ENCODE results near the gene OMD.

OMD gene

DNA sequence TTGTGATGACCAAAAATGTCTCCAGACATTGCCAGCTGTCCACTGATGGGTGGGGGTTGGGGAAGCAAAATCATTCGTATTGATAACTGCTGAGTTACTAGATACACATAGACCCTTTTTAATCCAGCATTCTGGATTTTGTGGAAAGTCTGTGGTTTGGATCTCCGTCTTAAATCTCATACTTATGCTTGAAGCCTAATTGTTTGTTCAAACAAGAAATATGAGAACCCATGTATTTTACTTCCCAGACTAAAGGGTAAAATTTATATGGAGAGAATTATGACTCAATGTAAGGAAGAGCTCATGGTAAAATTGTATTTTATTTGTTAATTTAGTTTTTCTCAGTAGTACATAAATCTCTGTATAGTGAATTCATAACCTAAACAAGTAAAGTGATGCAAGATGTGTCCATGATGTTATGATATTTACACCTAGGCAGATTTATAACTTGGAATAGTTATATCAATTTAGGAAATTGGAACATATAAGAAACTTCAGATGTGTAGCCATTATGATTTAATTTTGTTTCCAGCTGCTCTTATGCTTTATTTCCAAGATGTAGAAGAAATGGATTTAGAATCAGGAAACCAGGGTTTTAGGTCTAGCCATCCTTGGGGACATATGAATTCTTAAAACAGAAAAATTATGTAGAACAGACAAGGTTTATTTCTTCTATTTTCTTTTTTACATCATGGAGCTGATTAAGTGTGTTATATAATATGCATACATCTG is 15.4 kb downstream of the OMD start:
- Histone ChIP-seq H3K27ac (ENCODE audit: low read length) (no peak overlapping the region), H3K4me3 (ENCODE audit: low read length) (no peak overlapping the region), H3K9ac (ENCODE audit: low read depth, low read length) (no peak overlapping the region), H3K27me3 (ENCODE audit: insufficient read depth, low read length) (no peaks in the 10 kb centered on the region), H3K36me3 (ENCODE audit: insufficient read depth, low read depth, low read length) (no peaks in the 10 kb centered on the region), H3K9me3 (ENCODE audit: insufficient read depth, low read depth, low read length) (no peaks in the 10 kb centered on the region), H3K4me1 (ENCODE audit: insufficient read depth, low read length) (no peaks in the 10 kb centered on the region)

DNA sequence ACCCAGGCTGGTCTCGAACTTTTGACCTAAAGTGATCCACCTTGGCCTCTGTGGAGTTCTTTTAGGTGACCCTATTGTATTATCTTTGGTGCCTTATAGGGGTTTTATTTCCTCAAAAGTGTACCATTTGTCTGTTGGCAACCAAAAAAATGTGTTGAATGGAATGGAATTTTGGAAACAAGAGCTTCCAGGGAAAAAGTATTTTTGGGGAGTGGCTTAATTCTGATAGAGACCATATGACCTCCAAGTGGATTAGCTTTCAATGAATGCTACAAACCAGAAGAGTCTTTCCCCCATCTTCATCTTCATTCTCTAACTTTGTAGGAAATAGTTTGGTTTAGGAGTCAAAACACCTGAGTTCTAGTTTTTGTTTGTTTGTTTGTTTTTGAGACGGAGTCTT is 16.5 kb downstream of the OMD start:
- no peak overlapping the region for H3K4me3 ChIP-seq (ENCODE audit: low read length)
- no peaks in the 10 kb centered on the region for H3K4me1 ChIP-seq (ENCODE audit: insufficient read depth, low read length)
- H3K27ac ChIP-seq (ENCODE audit: low read length): no peak overlapping the region
- H3K9ac ChIP-seq (ENCODE audit: low read depth, low read length): no peak overlapping the region
- H3K27me3 ChIP-seq (ENCODE audit: insufficient read depth, low read length): no peaks in the 10 kb centered on the region
- H3K9me3 ChIP-seq (ENCODE audit: insufficient read depth, low read depth, low read length): no peaks in the 10 kb centered on the region
- no peaks in the 10 kb centered on the region for H3K36me3 ChIP-seq (ENCODE audit: insufficient read depth, low read depth, low read length)

DNA sequence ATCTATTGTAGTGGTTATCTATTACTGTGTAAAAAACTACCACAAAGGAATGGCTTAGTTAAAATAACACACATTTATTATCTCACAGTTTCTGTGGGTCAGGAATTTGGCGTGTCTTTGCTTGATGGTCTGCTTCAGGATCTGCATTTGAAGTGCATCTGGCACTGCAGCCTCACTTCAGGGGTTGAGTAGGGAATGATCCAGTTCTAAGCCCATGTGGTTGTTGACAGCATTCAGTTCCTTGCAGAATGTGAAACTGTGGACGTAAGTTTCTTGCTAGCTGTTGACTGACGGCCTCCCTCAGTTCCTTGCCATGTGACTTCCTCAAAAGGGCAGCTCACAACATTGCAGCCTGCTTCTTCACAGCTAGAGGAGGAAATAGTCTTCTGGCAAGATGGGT is 17.8 kb downstream of the OMD start:
- Histone ChIP-seq H3K4me3 (ENCODE audit: low read length) (no peak overlapping the region), H3K27me3 (ENCODE audit: insufficient read depth, low read length) (no peaks in the 10 kb centered on the region), H3K9me3 (ENCODE audit: insufficient read depth, low read depth, low read length) (no peaks in the 10 kb centered on the region), H3K27ac (ENCODE audit: low read length) (no peak overlapping the region), H3K9ac (ENCODE audit: low read depth, low read length) (no peak overlapping the region), H3K36me3 (ENCODE audit: insufficient read depth, low read depth, low read length) (no peaks in the 10 kb centered on the region), H3K4me1 (ENCODE audit: insufficient read depth, low read length) (no peaks in the 10 kb centered on the region)

DNA sequence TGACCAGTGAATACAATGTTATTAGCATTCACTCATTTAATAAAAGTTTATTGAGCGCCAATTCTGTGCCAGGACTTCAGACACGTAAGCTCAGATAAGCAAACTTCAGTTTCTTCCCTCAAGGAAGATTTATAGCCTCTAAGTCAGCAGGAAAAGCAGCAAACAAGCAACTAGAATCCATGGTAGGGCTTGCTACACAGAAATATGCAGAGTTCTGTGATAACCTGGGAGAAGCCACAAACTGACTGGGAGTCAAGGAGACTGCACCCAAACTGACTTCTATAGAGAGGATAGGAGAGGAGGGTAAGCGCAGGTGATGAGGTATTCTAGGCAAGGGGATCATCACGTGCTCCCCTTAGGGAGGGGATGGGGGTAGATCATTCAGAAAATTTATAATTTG is 18.5 kb downstream of the OMD start:
- H3K4me1 ChIP-seq (ENCODE audit: insufficient read depth, low read length): no peaks in the 10 kb centered on the region
- no peaks in the 10 kb centered on the region for H3K27me3 ChIP-seq (ENCODE audit: insufficient read depth, low read length)
- no peaks in the 10 kb centered on the region for H3K36me3 ChIP-seq (ENCODE audit: insufficient read depth, low read depth, low read length)
- H3K27ac ChIP-seq (ENCODE audit: low read length): no peak overlapping the region
- H3K9ac ChIP-seq (ENCODE audit: low read depth, low read length): no peak overlapping the region
- no peaks in the 10 kb centered on the region for H3K9me3 ChIP-seq (ENCODE audit: insufficient read depth, low read depth, low read length)
- H3K4me3 ChIP-seq (ENCODE audit: low read length): no peak overlapping the region

DNA sequence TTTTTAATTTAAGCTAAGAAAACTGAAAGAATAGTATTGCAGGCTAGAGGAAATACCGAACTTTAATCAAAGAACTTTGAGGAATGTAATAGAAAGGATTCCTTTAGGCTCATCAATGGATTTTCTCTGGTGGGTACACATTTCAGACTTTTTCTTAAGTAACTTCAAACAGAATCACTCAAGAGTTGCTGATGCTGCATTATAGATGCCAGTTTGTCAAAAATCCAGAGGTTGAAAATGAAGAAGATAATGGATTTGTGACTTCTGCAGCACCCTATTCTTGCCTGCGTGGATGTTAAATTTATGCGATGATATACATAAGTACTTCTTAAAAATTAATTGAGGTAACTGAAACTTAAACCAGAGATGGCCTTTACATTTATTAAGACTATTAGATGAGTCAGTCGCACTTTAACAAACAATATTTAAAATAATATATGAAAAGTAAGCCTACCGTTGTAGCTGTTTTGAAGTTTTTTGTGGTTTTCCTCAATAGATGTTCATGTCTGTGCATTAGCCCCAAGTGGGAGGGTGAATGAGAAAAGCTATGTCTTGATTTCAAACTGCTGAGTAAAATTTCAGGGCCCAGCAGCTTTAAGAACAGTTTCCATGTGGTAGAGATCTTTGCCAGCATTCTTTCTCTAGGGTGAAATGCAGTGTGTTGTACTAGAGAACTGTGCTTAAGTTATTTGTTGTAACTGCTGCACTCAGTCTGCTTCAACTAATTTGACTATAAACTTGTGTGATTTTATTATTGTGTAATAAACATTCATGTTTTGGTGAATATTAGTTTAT is 20.0 kb downstream of the OMD start, which contains the start of gene OGN:
Gene OGN (minus strand): TSS at position 537 of the 795 bp plus-strand sequence. CDS start 1,171 bp downstream, outside the sequence.
- no peak within 1 kb of the TSS for H3K4me3 ChIP-seq (ENCODE audit: low read length)
- no peaks in the 10 kb centered on the region for H3K27me3 ChIP-seq (ENCODE audit: insufficient read depth, low read length)
- no peak within 1 kb of the TSS for H3K9ac ChIP-seq (ENCODE audit: low read depth, low read length)
- no peaks in the 10 kb centered on the region for H3K9me3 ChIP-seq (ENCODE audit: insufficient read depth, low read depth, low read length)
- H3K4me1 ChIP-seq (ENCODE audit: insufficient read depth, low read length): no peaks in the 10 kb centered on the region
- H3K36me3 ChIP-seq (ENCODE audit: insufficient read depth, low read depth, low read length): no peaks in the 10 kb centered on the region
- H3K27ac ChIP-seq (ENCODE audit: low read length): no peak within 1 kb of the TSS

DNA sequence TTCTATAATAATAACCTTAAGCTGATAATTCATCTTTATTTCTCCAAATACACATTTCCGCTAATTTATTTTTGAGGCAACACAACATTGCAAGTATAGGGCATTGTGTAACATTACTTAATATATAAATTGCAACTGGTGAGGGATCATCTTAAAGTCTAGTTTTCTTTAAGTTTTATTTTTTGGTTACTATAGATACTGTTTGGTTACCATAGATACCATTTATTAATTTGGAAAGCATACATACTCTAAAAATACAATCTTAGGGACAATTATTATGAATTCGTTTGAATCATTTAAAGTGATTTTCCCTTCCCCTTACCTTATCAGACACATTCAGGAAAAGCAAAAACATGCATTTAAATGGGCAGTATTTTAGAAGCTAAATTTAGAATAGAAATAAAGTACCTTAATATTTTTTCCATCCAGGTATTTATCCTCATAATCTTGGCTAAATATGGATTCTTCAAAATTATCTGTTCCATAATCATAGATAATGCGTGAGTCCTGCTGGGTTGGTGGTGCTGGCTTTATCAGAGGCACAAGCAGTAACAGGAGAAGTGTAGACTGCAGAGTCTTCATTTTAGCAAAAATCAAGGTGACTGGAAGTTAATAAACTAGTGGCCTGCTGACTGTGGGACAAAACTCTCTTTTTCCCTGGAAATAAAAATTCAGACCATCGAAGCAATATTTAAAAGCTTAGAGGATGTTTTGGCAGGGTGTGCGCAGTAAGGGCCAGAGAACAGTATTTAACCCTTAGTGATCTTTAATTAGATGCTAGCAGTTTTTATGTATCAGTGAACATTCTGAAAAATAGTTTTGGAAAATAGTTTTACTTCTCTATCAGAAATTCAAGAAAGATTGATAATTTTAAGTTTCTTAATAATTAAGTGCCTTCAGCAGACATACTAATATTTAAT is 21.2 kb downstream of the OMD start:
- no peaks in the 10 kb centered on the region for H3K4me1 ChIP-seq (ENCODE audit: insufficient read depth, low read length)
- H3K36me3 ChIP-seq (ENCODE audit: insufficient read depth, low read depth, low read length): no peaks in the 10 kb centered on the region
- no peaks in the 10 kb centered on the region for H3K9me3 ChIP-seq (ENCODE audit: insufficient read depth, low read depth, low read length)
- no peak overlapping the region for H3K27ac ChIP-seq (ENCODE audit: low read length)
- H3K4me3 ChIP-seq (ENCODE audit: low read length): no peak overlapping the region
- no peaks in the 10 kb centered on the region for H3K27me3 ChIP-seq (ENCODE audit: insufficient read depth, low read length)
- H3K9ac ChIP-seq (ENCODE audit: low read depth, low read length): no peak overlapping the region

DNA sequence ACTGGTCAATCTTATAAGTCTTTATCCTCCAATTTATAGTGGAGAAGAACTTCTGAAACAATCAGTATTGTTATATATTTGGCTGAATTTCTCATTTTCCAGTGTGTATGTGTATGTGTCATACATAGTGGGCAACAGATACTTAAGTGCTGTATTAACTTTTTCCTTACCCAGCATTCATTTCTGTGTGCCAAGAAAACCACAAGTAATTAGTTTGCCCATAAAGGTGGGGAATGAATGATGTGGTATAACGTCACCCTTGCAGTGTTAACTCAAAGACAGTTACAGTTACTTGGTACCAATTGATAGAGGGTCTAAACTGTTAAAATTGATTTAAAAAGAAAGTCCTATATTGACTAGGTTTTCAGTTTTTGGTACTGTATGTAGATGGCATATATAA is 21.9 kb downstream of the OMD start:
- Histone ChIP-seq H3K9ac (ENCODE audit: low read depth, low read length) (no peak overlapping the region), H3K27me3 (ENCODE audit: insufficient read depth, low read length) (no peaks in the 10 kb centered on the region), H3K36me3 (ENCODE audit: insufficient read depth, low read depth, low read length) (no peaks in the 10 kb centered on the region), H3K9me3 (ENCODE audit: insufficient read depth, low read depth, low read length) (no peaks in the 10 kb centered on the region), H3K27ac (ENCODE audit: low read length) (no peak overlapping the region), H3K4me1 (ENCODE audit: insufficient read depth, low read length) (no peaks in the 10 kb centered on the region), H3K4me3 (ENCODE audit: low read length) (no peak overlapping the region)

DNA sequence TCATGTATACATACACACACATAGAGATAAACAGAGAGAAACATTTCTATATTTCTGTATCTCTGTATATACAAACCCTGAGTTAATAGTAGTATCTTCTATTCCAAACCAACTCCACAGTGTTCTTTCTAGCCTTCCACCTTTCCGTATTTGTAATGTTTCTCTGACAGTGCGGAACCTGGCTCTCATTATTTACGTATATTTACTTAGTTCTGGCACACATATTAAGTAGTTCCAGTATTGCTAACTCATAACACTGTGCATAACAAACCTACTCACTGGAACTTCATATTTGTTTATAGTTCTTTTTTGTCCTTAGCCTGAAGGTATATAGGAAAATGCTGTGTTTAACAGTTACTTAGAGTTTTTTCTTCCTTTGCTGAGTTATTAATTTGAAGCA is 26.4 kb downstream of the OMD start:
- Histone ChIP-seq H3K4me3 (ENCODE audit: low read length) (no peak overlapping the region), H3K27ac (ENCODE audit: low read length) (no peak overlapping the region), H3K36me3 (ENCODE audit: insufficient read depth, low read depth, low read length) (no peaks in the 10 kb centered on the region), H3K4me1 (ENCODE audit: insufficient read depth, low read length) (no peaks in the 10 kb centered on the region), H3K9me3 (ENCODE audit: insufficient read depth, low read depth, low read length) (no peaks in the 10 kb centered on the region), H3K9ac (ENCODE audit: low read depth, low read length) (no peak overlapping the region), H3K27me3 (ENCODE audit: insufficient read depth, low read length) (no peaks in the 10 kb centered on the region)

DNA sequence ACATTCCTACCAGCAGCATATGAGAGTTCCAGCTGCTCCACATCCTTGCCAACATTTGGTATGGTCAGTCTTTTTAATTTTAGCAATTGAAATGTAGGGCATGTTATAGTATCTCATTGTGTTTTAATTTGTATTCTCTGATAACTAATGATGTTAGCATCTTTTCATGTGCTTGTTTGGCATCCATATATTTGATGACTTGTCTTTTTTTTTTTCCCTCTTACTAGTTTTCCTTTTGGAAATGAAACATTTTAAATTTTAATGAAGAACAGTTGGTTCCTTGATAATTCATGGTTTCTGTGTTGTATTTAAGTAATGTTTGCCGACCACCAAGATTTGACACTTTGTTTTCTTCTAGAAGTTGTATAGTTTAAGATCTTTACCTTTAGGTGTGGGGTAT is 28.7 kb downstream of the OMD start:
- no peak overlapping the region for H3K9ac ChIP-seq (ENCODE audit: low read depth, low read length)
- H3K36me3 ChIP-seq (ENCODE audit: insufficient read depth, low read depth, low read length): no peaks in the 10 kb centered on the region
- no peak overlapping the region for H3K4me3 ChIP-seq (ENCODE audit: low read length)
- no peak overlapping the region for H3K27ac ChIP-seq (ENCODE audit: low read length)
- H3K4me1 ChIP-seq (ENCODE audit: insufficient read depth, low read length): no peaks in the 10 kb centered on the region
- no peaks in the 10 kb centered on the region for H3K9me3 ChIP-seq (ENCODE audit: insufficient read depth, low read depth, low read length)
- H3K27me3 ChIP-seq (ENCODE audit: insufficient read depth, low read length): no peaks in the 10 kb centered on the region

DNA sequence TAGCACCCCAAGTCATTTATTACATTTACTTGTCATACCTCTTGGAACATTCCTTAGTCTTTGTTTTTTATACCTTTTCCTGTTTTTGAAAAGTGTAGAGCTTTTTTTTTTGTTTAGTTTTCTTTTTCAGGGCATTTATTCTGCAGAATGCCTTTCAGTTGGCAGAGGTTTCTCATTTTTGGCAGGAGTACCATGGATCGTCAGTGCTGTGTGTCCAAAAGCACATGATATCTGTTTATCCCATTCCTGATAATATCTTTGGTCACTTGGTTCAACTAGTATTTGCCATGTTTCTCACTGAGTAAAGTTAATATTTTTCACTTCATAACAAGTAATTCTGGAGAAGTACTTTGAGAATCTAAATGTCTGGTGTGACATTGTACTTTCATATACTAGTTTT is 30.6 kb downstream of the OMD start:
- Histone ChIP-seq H3K27me3 (ENCODE audit: insufficient read depth, low read length) (no peaks in the 10 kb centered on the region), H3K4me1 (ENCODE audit: insufficient read depth, low read length) (no peaks in the 10 kb centered on the region), H3K9ac (ENCODE audit: low read depth, low read length) (no peak overlapping the region), H3K9me3 (ENCODE audit: insufficient read depth, low read depth, low read length) (no peaks in the 10 kb centered on the region), H3K4me3 (ENCODE audit: low read length) (no peak overlapping the region), H3K36me3 (ENCODE audit: insufficient read depth, low read depth, low read length) (no peaks in the 10 kb centered on the region), H3K27ac (ENCODE audit: low read length) (no peak overlapping the region)

DNA sequence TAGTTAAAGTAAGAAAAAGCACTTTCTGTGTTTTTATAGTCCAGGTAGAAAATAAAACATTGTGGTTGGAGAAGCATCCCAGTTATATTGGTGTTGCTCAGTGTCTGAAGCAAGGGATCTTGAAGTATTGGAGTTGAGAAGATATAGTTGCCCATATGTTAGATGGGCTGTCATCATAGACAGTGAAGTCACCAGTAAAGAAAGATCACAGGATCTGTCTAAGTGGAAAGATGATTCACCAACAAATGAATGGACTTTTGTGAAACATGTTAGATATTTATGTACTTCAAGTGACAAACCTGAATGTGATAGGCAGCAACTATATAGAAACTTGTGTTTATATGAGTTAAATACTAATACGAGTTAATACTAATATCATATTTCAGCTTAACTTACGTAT is 31.6 kb downstream of the OMD start:
- Histone ChIP-seq H3K9ac (ENCODE audit: low read depth, low read length) (no peak overlapping the region), H3K4me3 (ENCODE audit: low read length) (no peak overlapping the region), H3K4me1 (ENCODE audit: insufficient read depth, low read length) (no peaks in the 10 kb centered on the region), H3K27ac (ENCODE audit: low read length) (no peak overlapping the region), H3K36me3 (ENCODE audit: insufficient read depth, low read depth, low read length) (no peaks in the 10 kb centered on the region), H3K27me3 (ENCODE audit: insufficient read depth, low read length) (no peaks in the 10 kb centered on the region), H3K9me3 (ENCODE audit: insufficient read depth, low read depth, low read length) (no peaks in the 10 kb centered on the region)
